AG09309 (cell line): ENCODE measurements around the gene KRI1.
"Not testable (repeated sequence)": the region's sequence is repeated elsewhere in the genome, so short reads cannot be mapped to it uniquely, and the experiment has no call there.

ENCODE experiments used
- DNase-seq: peaks from one replicate; pipeline ENCODE4 v3.0.0-alpha.2; 2010; ENCODE audit warnings: low read depth
- H3K4me3 ChIP-seq: 2 replicates; pipeline ENCODE4 v1.5.1; 2011; ENCODE audit warnings: mild to moderate bottlenecking, low read depth, low read length, moderate library complexity; ENCODE audit not compliant: control insufficient read depth
- CTCF ChIP-seq: IDR thresholded peaks from 2 replicates; pipeline ENCODE4 v1.5.1; 2011; ENCODE audit warnings: mild to moderate bottlenecking, low read depth, low read length, inconsistent platforms; ENCODE audit not compliant: insufficient read depth, control insufficient read depth; ENCODE audit errors: missing control alignments

Gene KRI1

GRCh38 chr19:10575011-10575716 lies 9.4 kb upstream of the KRI1 start:
- H3K4me3 ChIP-seq: no peak overlapping the region
- no peak for DNase-seq
- no peak for TF ChIP-seq CTCF

- no peak for DNase-seq
- TF ChIP-seq CTCF: no peak
- H3K4me3 ChIP-seq: no peak overlapping the region
Measured at GRCh38 chr19:10574462-10574861, 8.7 kb upstream of the KRI1 start.

- not testable (repeated sequence) for DNase-seq, H3K4me3 ChIP-seq
Measured at GRCh38 chr19:10573793-10574192, 8.0 kb upstream of the KRI1 start.

GRCh38 chr19:10568826-10569651 lies 3.2 kb upstream of the KRI1 start, which contains the start of gene CDKN2D:
Gene CDKN2D (minus strand): TSS chr19:10568979. CDS start chr19:10568653, 326 bp downstream.
- peak; percentile 3 for TF ChIP-seq CTCF
- DNase-seq: peak; percentile 96
- peak within 1 kb of the TSS; percentile 59 for H3K4me3 ChIP-seq

GRCh38 chr19:10568062-10568825 lies 2.4 kb upstream of the KRI1 start:
- TF ChIP-seq CTCF: no peak
- DNase-seq: no peak
- H3K4me3 ChIP-seq: peak overlapping the region; percentile 50

GRCh38 chr19:10567656-10568055 lies 1.8 kb upstream of the KRI1 start:
- TF ChIP-seq CTCF: no peak
- DNase-seq: no peak
- peak overlapping the region; percentile 50 for H3K4me3 ChIP-seq
